HepG2 (cell line): ENCODE data around the gene NRSN2. TPM values are rescaled to one million over a fixed set of nuclear protein-coding genes. Genes with fewer than 3 reads are reported as not detected.

ENCODE experiments used
- ATM ChIP-seq: fragments of 450-650 bp; IDR thresholded peaks from 2 replicates; pipeline ENCODE4 v1.7.1; 2017; ENCODE audit warnings: mild to moderate bottlenecking, borderline replicate concordance
- CSRNP2 ChIP-seq: sonication (generic); formaldehyde crosslinking; conservative IDR thresholded peaks from 2 replicates; pipeline ENCODE4 v1.8.0; 2022; ENCODE audit warnings: low read depth, missing genetic modification reagents
- DNMT3B ChIP-seq: conservative IDR thresholded peaks from 2 replicates; pipeline ENCODE4 v1.6.1; 2016; ENCODE audit warnings: missing biosample characterization, control low read depth
- DPF2 ChIP-seq: sonication (generic); formaldehyde crosslinking; IDR thresholded peaks from 2 replicates; pipeline ENCODE4 v1.4.0; 2020; ENCODE audit warnings: mild to moderate bottlenecking, low read depth, missing genetic modification reagents, borderline replicate concordance
- DR1 ChIP-seq: sonication (generic); formaldehyde crosslinking; IDR thresholded peaks from 2 replicates; pipeline ENCODE4 v1.8.0; 2021; ENCODE audit warnings: mild to moderate bottlenecking, missing genetic modification reagents, inconsistent platforms
- DZIP1 ChIP-seq: sonication (generic); formaldehyde crosslinking; IDR thresholded peaks from 2 replicates; pipeline ENCODE4 v1.5.0; 2020; ENCODE audit warnings: mild to moderate bottlenecking, missing genetic modification reagents
- ERF ChIP-seq: IDR thresholded peaks from 2 replicates; pipeline ENCODE4 v1.6.1; 2018; ENCODE audit warnings: missing biosample characterization, missing genetic modification reagents
- HOXA9 ChIP-seq: sonication (generic); formaldehyde crosslinking; IDR thresholded peaks from 2 replicates; pipeline ENCODE4 v1.8.1; 2022; ENCODE audit warnings: missing genetic modification reagents, mild to moderate bottlenecking, moderate library complexity, borderline replicate concordance
- IKZF1 ChIP-seq: fragments of 450-650 bp; IDR thresholded peaks from 2 replicates; pipeline ENCODE4 v1.7.1; 2016
- KLF16 ChIP-seq, 2 experiments: sonication (generic) in 1 of 2; formaldehyde crosslinking in 1 of 2; IDR thresholded peaks; 2 replicates each; pipeline versions ENCODE4 v1.6.1 to v1.8.0; 2016 to 2023; ENCODE audit warnings: missing genetic modification reagents in 2 of 2, missing compliant biosample characterization in 1 of 2
- MIER3 ChIP-seq: IDR thresholded peaks from 2 replicates; pipeline ENCODE4 v1.6.1; 2016; ENCODE audit warnings: missing compliant biosample characterization, borderline replicate concordance
- ZBTB7B ChIP-seq: sonication (generic); formaldehyde crosslinking; IDR thresholded peaks from 2 replicates; pipeline ENCODE4 v1.4.0; 2020; ENCODE audit warnings: missing genetic modification reagents
- ZNF33A ChIP-seq: sonication (generic); formaldehyde crosslinking; IDR thresholded peaks from 2 replicates; pipeline ENCODE4 v1.5.1; 2020; ENCODE audit warnings: missing genetic modification reagents, mild to moderate bottlenecking, moderate library complexity, borderline replicate concordance
- ZNF672 ChIP-seq: sonication (generic); formaldehyde crosslinking; IDR thresholded peaks from 2 replicates; pipeline ENCODE4 v1.8.1; 2022; ENCODE audit warnings: missing genetic modification reagents
- ZNF841 ChIP-seq: sonication (generic); formaldehyde crosslinking; IDR thresholded peaks from 2 replicates; pipeline ENCODE4 v1.8.1; 2023; ENCODE audit warnings: missing genetic modification reagents, borderline replicate concordance
- polyA plus RNA-seq, 8 experiments: library from polyadenylated mRNA; depleted of rRNA in 3 of 8; stranded (reverse) in 7 of 8; unstranded in 1 of 8; fragments of >200 nt; fragmentation: Illumina TruSeq in 4 of 8; extraction: Trizol in 4 of 8; gene quantifications; 2 replicates each; pipeline versions ENCODE4 v1.2.1 to v1.2.3, GENCODE V29; 2011 to 2016; ENCODE audit warnings: low read depth in 4 of 8, missing spikeins in 1 of 8, mixed read lengths in 1 of 8; ENCODE audit not compliant: insufficient read depth in 1 of 8
- total RNA-seq, 5 experiments: library from RNA; depleted of rRNA; stranded (reverse); fragments of >200 nt; fragmentation: Illumina TruSeq; extraction: Trizol; gene quantifications; 2 replicates each; pipeline ENCODE4 v1.2.3, GENCODE V29; 2016; ENCODE audit warnings: low read depth in 1 of 5
- TF ChIP-seq, protein P1 (sequence below): sonication (generic); formaldehyde crosslinking; IDR thresholded peaks from 2 replicates; pipeline ENCODE4 v1.5.0; 2020; ENCODE audit warnings: missing genetic modification reagents, mild to moderate bottlenecking, borderline replicate concordance
- TF ChIP-seq, protein P2 (sequence below): sonication (generic); formaldehyde crosslinking; IDR thresholded peaks from 2 replicates; pipeline ENCODE4 v1.4.0; 2020; ENCODE audit warnings: missing genetic modification reagents, borderline replicate concordance
- TF ChIP-seq, protein P3 (sequence below): sonication (generic); formaldehyde crosslinking; conservative IDR thresholded peaks from 2 replicates; pipeline ENCODE4 v1.5.0; 2020; ENCODE audit warnings: missing genetic modification reagents

Gene NRSN2
- total and polyA plus RNA-seq, 2 of the 13 experiments (the other 11 are each of a cell fraction or from before 2014, with no cell fraction given): 32.3 to 49.4 TPM

GRCh38 chr20:309306-309840, 37.5 kb upstream of the NRSN2 start (continued):
- no peak for TF ChIP-seq HOXA9 (CRISPR knock-in tag)
- TF ChIP-seq, protein P1, sequence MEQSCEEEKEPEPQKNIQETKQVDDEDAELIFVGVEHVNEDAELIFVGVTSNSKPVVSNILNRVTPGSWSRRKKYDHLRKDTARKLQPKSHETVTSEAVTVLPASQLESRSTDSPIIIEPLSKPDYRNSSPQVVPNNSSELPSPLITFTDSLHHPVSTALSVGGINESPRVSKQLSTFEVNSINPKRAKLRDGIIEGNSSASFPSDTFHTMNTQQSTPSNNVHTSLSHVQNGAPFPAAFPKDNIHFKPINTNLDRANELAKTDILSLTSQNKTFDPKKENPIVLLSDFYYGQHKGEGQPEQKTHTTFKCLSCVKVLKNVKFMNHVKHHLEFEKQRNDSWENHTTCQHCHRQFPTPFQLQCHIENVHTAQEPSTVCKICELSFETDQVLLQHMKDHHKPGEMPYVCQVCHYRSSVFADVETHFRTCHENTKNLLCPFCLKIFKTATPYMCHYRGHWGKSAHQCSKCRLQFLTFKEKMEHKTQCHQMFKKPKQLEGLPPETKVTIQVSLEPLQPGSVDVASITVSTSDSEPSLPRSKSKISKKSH (CRISPR knock-in tag): no peak
- TF ChIP-seq, protein P2, sequence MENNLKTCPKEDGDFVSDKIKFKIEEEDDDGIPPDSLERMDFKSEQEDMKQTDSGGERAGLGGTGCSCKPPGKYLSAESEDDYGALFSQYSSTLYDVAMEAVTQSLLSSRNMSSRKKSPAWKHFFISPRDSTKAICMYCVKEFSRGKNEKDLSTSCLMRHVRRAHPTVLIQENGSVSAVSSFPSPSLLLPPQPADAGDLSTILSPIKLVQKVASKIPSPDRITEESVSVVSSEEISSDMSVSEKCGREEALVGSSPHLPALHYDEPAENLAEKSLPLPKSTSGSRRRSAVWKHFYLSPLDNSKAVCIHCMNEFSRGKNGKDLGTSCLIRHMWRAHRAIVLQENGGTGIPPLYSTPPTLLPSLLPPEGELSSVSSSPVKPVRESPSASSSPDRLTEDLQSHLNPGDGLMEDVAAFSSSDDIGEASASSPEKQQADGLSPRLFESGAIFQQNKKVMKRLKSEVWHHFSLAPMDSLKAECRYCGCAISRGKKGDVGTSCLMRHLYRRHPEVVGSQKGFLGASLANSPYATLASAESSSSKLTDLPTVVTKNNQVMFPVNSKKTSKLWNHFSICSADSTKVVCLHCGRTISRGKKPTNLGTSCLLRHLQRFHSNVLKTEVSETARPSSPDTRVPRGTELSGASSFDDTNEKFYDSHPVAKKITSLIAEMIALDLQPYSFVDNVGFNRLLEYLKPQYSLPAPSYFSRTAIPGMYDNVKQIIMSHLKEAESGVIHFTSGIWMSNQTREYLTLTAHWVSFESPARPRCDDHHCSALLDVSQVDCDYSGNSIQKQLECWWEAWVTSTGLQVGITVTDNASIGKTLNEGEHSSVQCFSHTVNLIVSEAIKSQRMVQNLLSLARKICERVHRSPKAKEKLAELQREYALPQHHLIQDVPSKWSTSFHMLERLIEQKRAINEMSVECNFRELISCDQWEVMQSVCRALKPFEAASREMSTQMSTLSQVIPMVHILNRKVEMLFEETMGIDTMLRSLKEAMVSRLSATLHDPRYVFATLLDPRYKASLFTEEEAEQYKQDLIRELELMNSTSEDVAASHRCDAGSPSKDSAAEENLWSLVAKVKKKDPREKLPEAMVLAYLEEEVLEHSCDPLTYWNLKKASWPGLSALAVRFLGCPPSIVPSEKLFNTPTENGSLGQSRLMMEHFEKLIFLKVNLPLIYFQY (CRISPR knock-in tag): 0 out of 2 replicates have a peak, but pooled peaks have one; percentile 7
- TF ChIP-seq DPF2 (CRISPR knock-in tag): no peak
- no peak for TF ChIP-seq ZNF841 (CRISPR knock-in tag)
- TF ChIP-seq IKZF1: no peak
- no peak for TF ChIP-seq DNMT3B
- no peak for TF ChIP-seq MIER3 (CRISPR knock-in tag)
- no peak for TF ChIP-seq CSRNP2 (CRISPR knock-in tag)
- no peak for TF ChIP-seq ATM
- no peak for TF ChIP-seq ZNF33A
- peak in 1 of 2 experiments; percentile 48; a peak in 1 of 4 replicates for TF ChIP-seq KLF16 (CRISPR knock-in tag; IDR thresholded peaks at IDR 0.05)
- TF ChIP-seq DR1 (CRISPR knock-in tag): no peak
- peak; percentile 17; the same call in 1 of the 2 replicates for TF ChIP-seq ZBTB7B
- TF ChIP-seq ZNF672 (CRISPR knock-in tag): no peak
- peak; percentile 17; the same call in 1 of the 2 replicates for TF ChIP-seq ERF
- no peak for TF ChIP-seq DZIP1 (CRISPR knock-in tag)
- TF ChIP-seq, protein P3, sequence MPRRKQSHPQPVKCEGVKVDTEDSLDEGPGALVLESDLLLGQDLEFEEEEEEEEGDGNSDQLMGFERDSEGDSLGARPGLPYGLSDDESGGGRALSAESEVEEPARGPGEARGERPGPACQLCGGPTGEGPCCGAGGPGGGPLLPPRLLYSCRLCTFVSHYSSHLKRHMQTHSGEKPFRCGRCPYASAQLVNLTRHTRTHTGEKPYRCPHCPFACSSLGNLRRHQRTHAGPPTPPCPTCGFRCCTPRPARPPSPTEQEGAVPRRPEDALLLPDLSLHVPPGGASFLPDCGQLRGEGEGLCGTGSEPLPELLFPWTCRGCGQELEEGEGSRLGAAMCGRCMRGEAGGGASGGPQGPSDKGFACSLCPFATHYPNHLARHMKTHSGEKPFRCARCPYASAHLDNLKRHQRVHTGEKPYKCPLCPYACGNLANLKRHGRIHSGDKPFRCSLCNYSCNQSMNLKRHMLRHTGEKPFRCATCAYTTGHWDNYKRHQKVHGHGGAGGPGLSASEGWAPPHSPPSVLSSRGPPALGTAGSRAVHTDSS (CRISPR knock-in tag): no peak; the same call in 1 of the 2 replicates
